ENCODE measurements around the gene MRPL50. TPM values are rescaled to one million over a fixed set of nuclear protein-coding genes. Genes with fewer than 3 reads are reported as not detected.

The MRPL50 gene
- total RNA-seq, result 10.2 and 15.5 TPM in 2 replicates

DNA sequence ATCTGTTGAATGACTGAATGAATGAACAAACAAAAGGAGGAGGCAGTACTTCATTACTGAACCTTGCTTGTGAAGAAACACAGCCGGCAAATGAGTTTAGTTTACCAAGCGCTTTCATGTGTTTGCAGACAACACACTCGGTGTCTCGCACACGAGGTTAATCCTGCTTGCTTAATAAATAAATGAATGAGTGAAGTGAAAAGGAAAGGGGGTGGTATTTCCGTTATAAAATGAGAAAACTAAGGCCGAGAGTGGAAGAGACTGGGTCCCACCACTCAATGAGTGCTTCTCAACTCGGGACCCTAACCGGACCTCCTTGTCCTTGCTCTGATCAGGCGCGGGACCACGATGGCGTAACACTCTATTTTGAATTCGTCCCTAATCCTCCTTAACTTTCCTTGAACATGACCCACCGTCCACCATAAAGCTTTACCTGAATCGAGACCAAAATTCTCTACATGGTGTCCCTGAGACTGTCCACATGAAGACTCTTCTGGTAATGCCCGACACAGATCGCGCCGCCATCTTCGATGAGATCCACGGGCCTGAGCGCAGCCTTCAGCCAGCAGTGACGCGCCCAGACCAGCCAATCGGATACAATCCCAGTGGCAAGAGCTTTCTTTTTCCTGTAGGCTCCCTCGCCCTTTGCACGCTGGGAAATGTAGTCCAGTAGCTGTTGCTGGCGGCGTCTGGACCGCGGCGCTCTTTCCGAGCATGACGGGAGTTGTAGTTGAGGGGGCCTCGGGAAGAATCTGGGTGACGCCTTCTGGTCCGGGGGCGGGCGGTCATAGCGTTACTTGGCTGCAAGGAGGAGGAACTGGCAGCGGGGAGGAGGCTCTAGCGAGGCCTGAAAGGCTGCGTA is at the start of gene MRPL50, which contains the start of gene ZNF189:
MRPL50 (minus strand) TSS at position 551 of the 862 bp plus-strand sequence; CDS start at position 525, 26 bp downstream.
ZNF189 (plus strand) TSS at position 784 of the 862 bp plus-strand sequence. CDS start 306 bp downstream, outside the sequence.
- DNase-seq (ENCODE audit: low read depth), result peak; percentile 89
- H3K4me3 ChIP-seq (ENCODE audit: low read depth, low read length), result peak within 1 kb of the TSS; percentile 63
- TF ChIP-seq, protein P1, sequence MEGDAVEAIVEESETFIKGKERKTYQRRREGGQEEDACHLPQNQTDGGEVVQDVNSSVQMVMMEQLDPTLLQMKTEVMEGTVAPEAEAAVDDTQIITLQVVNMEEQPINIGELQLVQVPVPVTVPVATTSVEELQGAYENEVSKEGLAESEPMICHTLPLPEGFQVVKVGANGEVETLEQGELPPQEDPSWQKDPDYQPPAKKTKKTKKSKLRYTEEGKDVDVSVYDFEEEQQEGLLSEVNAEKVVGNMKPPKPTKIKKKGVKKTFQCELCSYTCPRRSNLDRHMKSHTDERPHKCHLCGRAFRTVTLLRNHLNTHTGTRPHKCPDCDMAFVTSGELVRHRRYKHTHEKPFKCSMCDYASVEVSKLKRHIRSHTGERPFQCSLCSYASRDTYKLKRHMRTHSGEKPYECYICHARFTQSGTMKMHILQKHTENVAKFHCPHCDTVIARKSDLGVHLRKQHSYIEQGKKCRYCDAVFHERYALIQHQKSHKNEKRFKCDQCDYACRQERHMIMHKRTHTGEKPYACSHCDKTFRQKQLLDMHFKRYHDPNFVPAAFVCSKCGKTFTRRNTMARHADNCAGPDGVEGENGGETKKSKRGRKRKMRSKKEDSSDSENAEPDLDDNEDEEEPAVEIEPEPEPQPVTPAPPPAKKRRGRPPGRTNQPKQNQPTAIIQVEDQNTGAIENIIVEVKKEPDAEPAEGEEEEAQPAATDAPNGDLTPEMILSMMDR (conservative IDR thresholded peaks at IDR 0.05; ENCODE audit: low read depth, low read length), result no peak

DNA sequence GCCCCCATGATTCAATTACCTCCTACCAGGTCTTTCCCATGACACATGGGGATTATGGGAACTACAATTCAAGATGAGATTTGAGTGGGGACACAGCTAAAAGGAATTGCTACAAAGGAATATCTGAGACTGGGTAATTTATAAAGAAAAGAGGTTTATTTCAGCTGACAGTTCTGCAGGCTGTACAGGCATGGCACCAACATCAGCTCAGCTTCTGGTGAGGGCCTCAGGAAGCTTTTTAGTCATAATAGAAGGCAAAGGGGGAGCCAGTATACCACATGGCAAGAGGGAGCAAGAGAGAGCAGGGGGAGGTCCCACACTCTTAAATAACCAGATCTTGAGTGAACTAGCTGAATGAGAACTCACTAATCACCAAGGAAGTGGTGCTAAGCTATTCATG is 48.3 kb upstream of the MRPL50 start:
- no peak overlapping the region for H3K4me3 ChIP-seq (ENCODE audit: low read depth, low read length)
- DNase-seq (ENCODE audit: low read depth), result no peak
- TF ChIP-seq, protein P1 (conservative IDR thresholded peaks at IDR 0.05; ENCODE audit: low read depth, low read length), result no peak

DNA sequence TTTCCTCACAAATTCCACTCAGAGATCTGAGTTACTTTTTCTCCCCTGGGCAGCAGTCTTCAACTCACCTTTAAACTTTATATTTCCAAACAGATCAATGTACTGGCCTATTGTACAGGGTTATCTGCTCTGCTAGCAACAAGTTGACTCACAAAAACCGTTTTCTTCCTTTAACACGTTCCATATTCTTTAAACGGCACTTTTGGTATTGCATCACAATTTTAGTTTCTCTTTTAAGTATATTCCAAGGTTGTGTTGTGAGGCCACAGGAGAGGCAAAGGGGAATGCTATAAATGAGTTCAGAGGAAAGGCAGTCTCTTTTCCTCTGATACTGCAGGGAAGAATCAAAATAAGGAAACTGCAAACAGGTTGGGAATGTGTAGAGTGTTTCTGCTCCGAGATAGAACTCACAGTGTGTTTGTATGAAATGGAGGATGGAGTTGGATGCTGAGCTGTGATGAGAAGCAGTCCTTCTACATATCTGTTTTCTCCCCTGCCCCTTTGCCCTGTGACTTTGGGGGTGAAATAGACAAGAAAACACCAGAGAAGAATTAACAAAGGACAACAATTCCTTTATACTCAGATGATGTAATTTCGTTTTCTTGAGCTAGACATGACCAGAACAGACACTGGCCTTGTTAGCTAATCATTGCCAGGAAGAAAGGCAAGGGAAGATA is 47.1 kb upstream of the MRPL50 start:
- TF ChIP-seq, protein P1 (conservative IDR thresholded peaks at IDR 0.05; ENCODE audit: low read depth, low read length), result no peak
- DNase-seq (ENCODE audit: low read depth), result no peak
- peak overlapping the region; percentile 47 for H3K4me3 ChIP-seq (ENCODE audit: low read depth, low read length)

DNA sequence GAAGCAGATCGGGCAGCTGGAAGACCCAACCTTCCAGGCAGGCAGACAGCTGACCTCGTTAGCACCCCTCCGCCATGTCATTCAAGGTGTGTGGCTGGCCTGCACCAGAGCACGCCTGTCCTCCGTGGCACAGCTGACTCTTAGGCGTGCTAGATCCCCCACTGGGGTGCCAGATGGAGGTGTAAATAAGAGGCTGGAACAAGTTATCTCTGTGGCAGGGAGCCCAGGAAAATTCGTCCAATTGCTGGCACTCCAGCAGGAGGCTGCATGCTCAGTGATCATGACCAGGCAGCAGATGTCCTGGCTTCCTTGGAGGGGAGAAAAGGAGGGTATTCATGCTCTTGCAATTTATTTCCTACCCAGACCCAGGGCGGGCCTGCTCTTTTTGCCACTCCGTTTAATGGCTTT is 45.0 kb upstream of the MRPL50 start:
- TF ChIP-seq, protein P1 (conservative IDR thresholded peaks at IDR 0.05; ENCODE audit: low read depth, low read length), result no peak

DNA sequence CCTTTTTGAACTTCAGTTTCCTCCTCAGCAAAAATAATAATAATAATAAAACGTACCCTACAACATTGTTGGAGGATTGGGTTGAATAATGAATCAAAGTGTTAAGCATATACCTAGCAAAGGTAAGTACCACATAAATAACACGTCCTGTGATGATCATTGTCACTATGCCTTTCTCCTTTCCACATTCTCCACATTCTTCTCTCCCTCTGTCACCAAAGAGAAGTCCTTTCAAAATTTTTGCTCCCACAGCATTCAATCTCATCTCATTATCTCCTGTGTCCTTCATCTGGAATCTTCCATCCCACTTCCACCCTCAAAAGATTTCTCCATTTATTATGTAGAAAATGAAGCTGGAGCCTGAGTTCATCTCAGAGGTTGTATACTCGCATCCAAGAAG is 44.3 kb upstream of the MRPL50 start:
- TF ChIP-seq, protein P1 (conservative IDR thresholded peaks at IDR 0.05; ENCODE audit: low read depth, low read length), result no peak
- no peak overlapping the region for H3K4me3 ChIP-seq (ENCODE audit: low read depth, low read length)

More for the DNA sequence above, 45.0 kb upstream of the MRPL50 start:
- H3K4me3 ChIP-seq (ENCODE audit: low read depth, low read length), result no peak overlapping the region
- no peak for DNase-seq (ENCODE audit: low read depth)

DNA sequence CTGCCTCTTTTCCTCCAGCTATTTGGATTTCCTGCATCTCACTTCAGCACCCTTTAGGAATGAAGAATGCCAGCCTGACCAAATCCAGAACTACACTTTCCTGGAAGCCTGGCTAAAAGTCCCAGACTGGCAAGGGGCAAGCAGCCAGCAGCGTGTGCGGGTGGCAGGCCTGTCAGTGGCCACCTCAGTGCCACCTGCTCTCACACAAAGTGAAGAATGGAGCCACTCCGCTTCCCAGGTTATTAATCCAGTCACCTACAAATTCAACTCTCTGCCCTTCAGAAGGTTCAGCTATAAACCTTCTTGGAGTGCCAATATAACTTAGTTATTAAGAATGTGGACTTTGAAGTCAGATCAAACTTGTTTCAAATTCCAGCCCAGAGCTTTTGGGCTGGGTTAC is 43.9 kb upstream of the MRPL50 start:
- DNase-seq (ENCODE audit: low read depth), result no peak
- TF ChIP-seq, protein P1 (conservative IDR thresholded peaks at IDR 0.05; ENCODE audit: low read depth, low read length), result no peak
- H3K4me3 ChIP-seq (ENCODE audit: low read depth, low read length), result no peak overlapping the region

More for the DNA sequence above, 44.3 kb upstream of the MRPL50 start:
- DNase-seq (ENCODE audit: low read depth), result no peak
